COLO829 (cell line): ENCODE measurements around the gene ALDH3B1.

ENCODE experiments used
- DNase-seq: peaks from one replicate; pipeline ENCODE4 v3.0.0; 2012; ENCODE audit warnings: low spot score

The ALDH3B1 gene

GRCh38 chr11:68047437-68048290 is 37.5 kb downstream of the ALDH3B1 start:
- no peak for DNase-seq

DNA sequence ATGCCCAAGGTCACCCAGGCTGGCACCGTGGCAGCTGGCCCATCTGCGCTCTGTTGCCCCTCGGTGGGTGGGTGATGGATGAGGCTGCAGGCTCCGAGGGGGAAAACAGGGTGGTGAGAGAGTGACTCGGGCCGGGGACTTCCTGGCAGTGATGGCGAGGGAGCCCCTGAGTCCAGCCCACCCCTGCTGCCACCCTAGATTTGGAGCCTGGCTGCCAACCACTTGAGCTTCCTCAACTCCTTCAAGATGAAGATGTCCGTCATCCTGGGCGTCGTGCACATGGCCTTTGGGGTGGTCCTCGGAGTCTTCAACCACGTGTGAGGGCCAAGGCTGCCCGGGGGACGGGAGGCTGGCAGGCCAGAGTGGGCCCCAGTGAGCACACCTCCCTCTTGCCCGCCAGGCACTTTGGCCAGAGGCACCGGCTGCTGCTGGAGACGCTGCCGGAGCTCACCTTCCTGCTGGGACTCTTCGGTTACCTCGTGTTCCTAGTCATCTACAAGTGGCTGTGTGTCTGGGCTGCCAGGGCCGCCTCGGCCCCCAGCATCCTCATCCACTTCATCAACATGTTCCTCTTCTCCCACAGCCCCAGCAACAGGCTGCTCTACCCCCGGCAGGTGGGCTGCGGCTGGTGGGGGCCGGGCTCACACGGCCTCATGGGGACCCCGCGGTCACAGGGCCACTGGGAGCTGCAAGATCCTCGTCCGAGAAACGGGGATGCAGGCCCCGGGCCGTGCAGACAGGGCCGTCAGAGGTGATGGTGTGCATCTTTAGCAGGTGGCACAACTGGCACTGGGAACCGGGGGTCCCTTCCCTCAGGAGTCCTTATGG is 38.8 kb downstream of the ALDH3B1 start:
- no peak for DNase-seq

GRCh38 chr11:68049509-68050370 is 39.6 kb downstream of the ALDH3B1 start:
- no peak for DNase-seq

DNA sequence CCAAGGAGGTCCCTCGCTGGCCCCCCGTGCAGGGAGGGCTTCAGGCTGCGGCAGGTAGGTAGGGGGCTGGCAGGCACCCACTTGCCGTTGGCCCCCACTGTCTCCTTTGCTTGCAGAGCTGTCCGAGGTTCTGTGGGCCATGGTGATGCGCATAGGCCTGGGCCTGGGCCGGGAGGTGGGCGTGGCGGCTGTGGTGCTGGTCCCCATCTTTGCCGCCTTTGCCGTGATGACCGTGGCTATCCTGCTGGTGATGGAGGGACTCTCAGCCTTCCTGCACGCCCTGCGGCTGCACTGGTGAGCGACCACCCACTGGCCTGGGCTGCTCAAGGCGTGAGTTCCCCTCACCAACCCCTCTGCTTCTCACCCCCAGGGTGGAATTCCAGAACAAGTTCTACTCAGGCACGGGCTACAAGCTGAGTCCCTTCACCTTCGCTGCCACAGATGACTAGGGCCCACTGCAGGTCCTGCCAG is 40.3 kb downstream of the ALDH3B1 start:
- DNase-seq = no peak

- DNase-seq = no peak
These were observed 41.3 kb downstream of the ALDH3B1 start for GRCh38 chr11:68051191-68052136.

GRCh38 chr11:68052137-68052873 is 42.2 kb downstream of the ALDH3B1 start:
- DNase-seq = no peak

DNA sequence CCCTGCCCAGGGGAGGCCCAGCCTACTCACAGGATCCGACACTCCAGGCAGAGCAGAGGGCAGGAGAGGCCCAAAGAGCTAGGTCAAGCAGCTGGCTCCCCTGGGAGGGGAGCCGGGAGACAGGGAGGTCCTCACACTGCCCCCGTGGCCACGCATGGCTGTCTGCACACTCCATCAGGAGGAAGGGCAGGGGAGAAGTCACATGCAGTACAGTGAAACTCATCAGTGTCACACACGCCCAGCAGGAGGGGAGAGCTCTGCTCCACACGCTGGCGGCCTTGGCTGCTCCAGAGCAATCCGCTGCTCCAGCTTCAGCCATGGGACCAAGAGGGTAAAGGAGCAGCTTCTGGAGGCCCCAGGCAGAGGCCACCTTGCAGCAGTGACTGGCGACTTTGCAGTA is 43.0 kb downstream of the ALDH3B1 start:
- no peak for DNase-seq

DNA sequence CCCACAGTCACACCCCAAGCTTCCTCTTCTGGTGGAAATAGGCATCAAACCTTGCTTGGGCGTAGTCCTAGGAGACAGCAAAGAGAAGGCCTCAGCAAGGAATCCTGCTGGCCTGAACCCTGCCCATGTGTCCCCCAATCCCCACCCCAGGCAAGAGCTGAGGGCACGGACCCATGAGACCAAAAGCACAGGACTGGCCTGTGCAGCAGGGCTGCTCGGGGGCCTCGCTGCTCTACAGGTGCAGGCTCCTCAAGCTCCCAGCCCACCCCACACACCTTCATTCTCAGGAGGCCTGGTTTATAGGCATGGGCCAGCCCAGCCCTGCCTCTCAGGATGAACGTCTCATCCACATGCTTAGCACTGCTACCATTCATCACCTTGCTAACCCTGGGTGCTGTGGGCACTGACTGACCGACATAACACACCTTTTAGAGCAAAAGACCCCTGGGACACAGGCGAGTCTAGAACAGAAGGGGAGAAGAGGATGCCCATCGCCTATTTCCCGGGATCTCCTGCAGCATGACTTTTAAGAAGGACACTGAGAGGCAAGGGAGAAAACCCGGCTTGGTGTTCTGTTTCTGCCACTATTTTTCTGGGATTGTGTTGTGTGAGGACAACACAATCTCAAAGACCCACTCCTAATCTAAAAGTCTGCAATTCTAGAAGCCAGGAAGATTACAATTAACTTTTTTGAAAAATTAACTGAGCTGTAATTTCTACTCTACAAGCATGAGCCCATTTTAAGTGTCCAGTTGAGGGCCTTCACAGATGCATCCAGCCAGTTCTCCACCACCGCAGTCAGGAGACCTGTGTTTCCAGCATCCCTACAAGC is 44.1 kb downstream of the ALDH3B1 start:
- DNase-seq = no peak

- DNase-seq = no peak
These were observed 46.5 kb downstream of the ALDH3B1 start for GRCh38 chr11:68056317-68057285.

DNA sequence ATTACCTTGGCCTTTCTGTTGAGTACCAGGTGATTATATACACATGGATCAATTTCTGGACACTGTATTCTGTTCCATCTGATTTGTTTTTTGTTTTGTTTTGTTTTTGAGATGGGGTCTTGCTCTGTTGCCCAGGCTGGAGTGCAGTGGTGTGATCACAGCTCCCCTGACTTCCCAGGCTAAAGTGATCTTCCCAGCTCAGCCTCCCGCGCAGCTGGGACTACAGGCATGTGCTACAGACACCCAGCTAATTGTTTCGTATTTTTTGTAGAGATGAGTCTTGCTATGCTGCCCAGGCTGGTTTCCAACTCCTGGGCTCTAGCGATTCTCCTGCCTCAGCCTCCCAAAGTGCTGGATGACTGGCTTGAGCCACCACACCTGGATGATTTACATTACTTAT is 47.7 kb downstream of the ALDH3B1 start:
- no peak for DNase-seq

GRCh38 chr11:68061508-68061907 is 51.4 kb downstream of the ALDH3B1 start:
- no peak for DNase-seq

GRCh38 chr11:68064926-68065325 is 54.8 kb downstream of the ALDH3B1 start:
- DNase-seq = no peak

GRCh38 chr11:68065841-68066240 is 55.7 kb downstream of the ALDH3B1 start:
- DNase-seq = no peak

DNA sequence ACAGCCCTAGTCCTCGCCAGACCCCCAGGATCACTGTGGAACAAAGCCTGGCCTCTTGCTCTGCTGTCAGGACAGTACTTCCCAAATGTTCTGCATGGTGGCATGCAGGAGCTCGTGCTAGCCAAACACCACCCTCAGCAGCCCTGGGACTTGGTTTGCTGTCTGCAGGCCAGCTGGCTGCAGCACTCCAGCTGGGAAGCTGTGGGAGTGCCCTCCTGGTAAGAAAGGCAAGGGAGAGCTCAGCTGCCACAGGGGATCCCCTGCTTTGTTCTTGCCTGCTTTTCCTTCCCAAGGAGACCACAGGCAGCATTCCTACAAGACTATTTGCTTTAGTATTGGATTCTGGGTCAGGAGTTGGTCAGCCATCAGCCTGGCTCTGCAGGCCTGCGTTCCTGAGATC is 56.6 kb downstream of the ALDH3B1 start:
- no peak for DNase-seq

- DNase-seq = no peak
These were observed 57.9 kb downstream of the ALDH3B1 start for GRCh38 chr11:68067991-68068390.

DNA sequence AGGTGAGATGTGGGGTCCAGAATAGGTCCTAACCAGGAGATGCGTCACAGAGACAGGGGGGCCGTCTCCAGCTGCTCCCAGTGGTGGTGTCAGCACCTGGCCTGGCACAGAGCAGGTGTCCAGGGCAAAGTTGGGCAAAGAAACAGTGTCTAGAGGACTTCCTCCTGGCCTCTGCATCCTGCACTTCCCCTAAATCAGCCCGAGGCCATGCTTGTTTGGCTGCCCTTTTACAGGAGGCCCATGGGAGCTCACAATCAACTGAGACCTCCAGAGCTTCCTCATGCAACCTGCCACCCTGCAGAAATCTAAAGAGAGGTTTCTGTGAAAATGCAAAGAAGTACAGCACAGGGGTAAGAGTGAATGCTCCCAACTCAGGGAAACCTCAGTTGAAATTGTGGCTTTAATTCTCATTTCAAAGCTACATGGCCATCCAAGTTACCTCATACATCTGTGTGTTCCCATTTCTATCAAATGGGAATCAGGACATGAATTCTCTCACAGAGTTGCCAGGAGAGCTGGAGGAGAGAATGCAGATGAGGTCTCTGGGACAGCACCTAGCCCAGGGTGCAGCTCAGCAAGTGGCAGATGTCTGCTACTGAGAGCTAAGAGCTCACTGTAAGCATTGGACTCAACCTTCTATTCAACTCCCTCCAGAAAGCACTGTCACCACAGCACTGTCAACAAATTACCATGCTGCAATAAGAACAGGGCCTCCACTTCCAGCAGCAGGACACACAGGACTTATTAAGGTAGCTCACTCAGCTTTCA is 61.3 kb downstream of the ALDH3B1 start:
- DNase-seq = no peak

- DNase-seq = no peak
These were observed 64.6 kb downstream of the ALDH3B1 start for GRCh38 chr11:68074584-68075352.
